A549 (cell line): ENCODE results near the gene AREL1. TPM values are rescaled to one million over a fixed set of nuclear protein-coding genes. Genes with fewer than 3 reads are reported as not detected.
A peak's percentile ranks its signal among the peaks of the same experiment; 100 is the strongest.

Source experiments
- ATAC-seq, 2 experiments: fragments of 200-7000 bp in 1 of 2; fragments of >200 bp in 1 of 2; cut with Nextera tagmentation in 1 of 2; cut with Tn5 transposase in 1 of 2; 3 replicates each; pipeline versions ENCODE4 v1.8.0 to v1.9.1; 2018 to 2020; ENCODE audit warnings: mild to moderate bottlenecking in 1 of 2, moderate library complexity in 1 of 2
- CTCF ChIA-PET: fragments of 300-600 bp; sonication (Branson Sonifier 250); formaldehyde crosslinking; extraction: SDS; loops from one replicate; lab custom pipeline; 2021; ENCODE audit warnings: antibody characterized with exemption, inconsistent platforms; lab: Yijun Ruan, JAX
- POLR2A ChIA-PET: fragments of 350-600 bp; formaldehyde crosslinking; extraction: SDS; loops from one replicate; lab custom pipeline; 2021; ENCODE audit warnings: antibody characterized with exemption, inconsistent platforms; lab: Yijun Ruan, JAX
- DNase-seq, 2 experiments: peaks; one replicate each; pipeline versions ENCODE4 v3.0.0 to v3.0.0-alpha.2; 2011 to 2016; ENCODE audit warnings: low read depth in 1 of 2, low spot score in 1 of 2
- FAIRE-seq: peaks from 2 replicates; lab custom pipeline; 2011; peaks lifted over from hg19 to GRCh38; lab: Jason Lieb, UNC
- H3K27ac ChIP-seq, 2 experiments: fragments of >200 bp; sonication (Bioruptor Twin); formaldehyde crosslinking; 3 replicates each; pipeline ENCODE4 v1.5.1; 2016 to 2017
- H3K4me1 ChIP-seq: fragments of >200 bp; sonication (Bioruptor Twin); formaldehyde crosslinking; 3 replicates; pipeline ENCODE4 v1.6.1; 2016
- H3K4me2 ChIP-seq: fragments of >200 bp; sonication (Bioruptor Twin); formaldehyde crosslinking; 3 replicates; pipeline ENCODE4 v1.6.1; 2016
- H3K4me3 ChIP-seq: fragments of >200 bp; sonication (Bioruptor Twin); formaldehyde crosslinking; 3 replicates; pipeline ENCODE4 v1.5.1; 2016
- H3K9me3 ChIP-seq: fragments of >200 bp; sonication (Bioruptor Twin); formaldehyde crosslinking; 3 replicates; pipeline ENCODE4 v1.6.1; 2016
- CHD2 ChIP-seq: fragments of 150-350 bp; IDR thresholded peaks from 2 replicates; pipeline ENCODE4 v1.6.1; 2014; ENCODE audit warnings: low read length; ENCODE audit not compliant: partially characterized antibody
- E2F6 ChIP-seq: IDR thresholded peaks from 2 replicates; pipeline ENCODE4 v1.6.1; 2012; ENCODE audit warnings: low read depth, borderline replicate concordance
- FOXS1 ChIP-seq: fragments of 250-450 bp; sonication (Bioruptor Pico); IDR thresholded peaks from 2 replicates; pipeline ENCODE4 v1.5.0; 2020; ENCODE audit warnings: mild to moderate bottlenecking, moderate library complexity
- HDAC2 ChIP-seq: fragments of 200-600 bp; sonication (generic); IDR thresholded peaks from 2 replicates; pipeline ENCODE4 v1.6.1; 2016
- HOXB5 ChIP-seq: fragments of 250-450 bp; sonication (Bioruptor Pico); IDR thresholded peaks from 2 replicates; pipeline ENCODE4 v1.5.0; 2020; ENCODE audit warnings: mild to moderate bottlenecking, moderate library complexity
- JUN ChIP-seq, 2 experiments: fragments of >200 bp; sonication (Bioruptor Twin); formaldehyde crosslinking; IDR thresholded peaks; 2 replicates in 1 of 2; 3 replicates in 1 of 2; pipeline ENCODE4 v1.6.1; 2016 to 2017
- PBX3 ChIP-seq: IDR thresholded peaks from 2 replicates; pipeline ENCODE4 v1.6.1; 2012
- PHF8 ChIP-seq: fragments of 200-600 bp; sonication (generic); IDR thresholded peaks from 2 replicates; pipeline ENCODE4 v1.6.1; 2016; ENCODE audit warnings: low read depth, mild to moderate bottlenecking, antibody characterized with exemption, moderate library complexity, borderline replicate concordance
- WGBS: methylation state at CpG from one replicate; pipeline ENCODE4 v1.1.6; 2017; ENCODE audit errors: missing lambda C conversion rate; 5-methylcytosine and 5-hydroxymethylcytosine counted together
- polyA plus RNA-seq, 4 experiments: library from polyadenylated mRNA; depleted of rRNA in 3 of 4; stranded (reverse); fragments of >200 nt; fragmentation: RNase III in 1 of 4; extraction: RNeasy Plus Mini Kit Qiagen cat#74134 plus additional on column Dnase treatment in 1 of 4; gene quantifications; 2 replicates in 3 of 4; 3 replicates in 1 of 4; pipeline ENCODE4 v1.2.3, GENCODE V29; 2011 to 2017
- small RNA-seq, 6 experiments: library from RNA; depleted of rRNA; stranded (forward); fragments of <200 nt; gene quantifications; one replicate each; pipeline ENCODE3, GENCODE V24; 2012

Gene AREL1
- polyA plus RNA-seq, 2 of the 4 experiments (the other 2 are of a cell fraction) = 27.5 to 48.6 TPM

GRCh38 chr14:74611650-74612349, 101.1 kb downstream of the AREL1 start, which contains the start of gene LTBP2:
Gene LTBP2 (minus strand): TSS chr14:74612237. CDS start chr14:74611944, 293 bp downstream.
- peak within 1 kb of the TSS; percentile 86 for H3K4me2 ChIP-seq
- peak within 1 kb of the TSS; percentile 89 to 96 for H3K27ac ChIP-seq
- FAIRE-seq (no peak), DNase-seq (no peak), ATAC-seq (peak in 1 of 2 experiments; percentile 12; a peak in 3 of 6 replicates)
- H3K4me3 ChIP-seq = peak within 1 kb of the TSS; percentile 66
- H3K4me1 ChIP-seq = peaks cover 48% of the 10 kb centered on the region
- ChIA-PET POLR2A (no interaction called here), CTCF (interaction anchor here (0.6 to 7.2 kb wide), 47 partner anchors 9 to 330 kb away, joined by 3 to 228 read pairs (median 5); partner anchors contain the start of gene YLPM1)
- H3K9me3 ChIP-seq = no peaks in the 10 kb centered on the region
- WGBS = 31% methylated on average over 25 of the region's 70 CpGs
- no peak for TF ChIP-seq PHF8
- TF ChIP-seq FOXS1 = no peak
- TF ChIP-seq PBX3 = no peak
- TF ChIP-seq JUN (IDR thresholded peaks at IDR 0.05) = no peak; a peak in 2 of 5 replicates
- no peak for TF ChIP-seq HDAC2
- no peak for TF ChIP-seq HOXB5 (CRISPR knock-in tag)
- TF ChIP-seq CHD2 = no peak
- TF ChIP-seq E2F6 = peak; percentile 69

Small RNA genes lying within 50 kb of the gene (small RNA-seq; reads per million reads assigned to genes)
- 0 reads per million in 6 experiments for gene RF00409

Other genes starting within 250 kb of the AREL1 start
- 97.7 and 124 TPM in 2 replicates for gene NPC2, start 219.8 kb downstream of the AREL1 start, polyA plus RNA-seq (2011; rRNA removed)
- gene NPC2, start 219.8 kb downstream of the AREL1 start, polyA plus RNA-seq (2017; fragmentation: RNase III; extraction: RNeasy Plus Mini Kit Qiagen cat#74134 plus additional on column Dnase treatment) = 345 to 465 TPM (median 457 TPM) in 3 replicates
- 38.8 and 49.3 TPM in 2 replicates for gene ISCA2, start 219.3 kb downstream of the AREL1 start, polyA plus RNA-seq (2011; rRNA removed)
- 41.3 to 48.8 TPM (median 45.8 TPM) in 3 replicates for gene ISCA2, start 219.3 kb downstream of the AREL1 start, polyA plus RNA-seq (2017; fragmentation: RNase III; extraction: RNeasy Plus Mini Kit Qiagen cat#74134 plus additional on column Dnase treatment)
- gene LTBP2, start 100.8 kb downstream of the AREL1 start, polyA plus RNA-seq (2011; rRNA removed) = 4.9 and 6.3 TPM in 2 replicates
- 9.9 to 17.1 TPM (median 14.4 TPM) in 3 replicates for gene LTBP2, start 100.8 kb downstream of the AREL1 start, polyA plus RNA-seq (2017; fragmentation: RNase III; extraction: RNeasy Plus Mini Kit Qiagen cat#74134 plus additional on column Dnase treatment)
- 96.1 and 97.2 TPM in 2 replicates for gene FCF1, start 64 bp upstream of the AREL1 start, polyA plus RNA-seq (2011; rRNA removed)
- gene FCF1, start 64 bp upstream of the AREL1 start, polyA plus RNA-seq (2017; fragmentation: RNase III; extraction: RNeasy Plus Mini Kit Qiagen cat#74134 plus additional on column Dnase treatment) = 80.1 to 93.7 TPM (median 86.3 TPM) in 3 replicates
- gene YLPM1, start 50.2 kb upstream of the AREL1 start, polyA plus RNA-seq (2011; rRNA removed) = 20.3 and 25.3 TPM in 2 replicates
- gene YLPM1, start 50.2 kb upstream of the AREL1 start, polyA plus RNA-seq (2017; fragmentation: RNase III; extraction: RNeasy Plus Mini Kit Qiagen cat#74134 plus additional on column Dnase treatment) = 37.8 to 39.1 TPM (median 37.9 TPM) in 3 replicates
- gene PROX2, start 163.1 kb upstream of the AREL1 start, polyA plus RNA-seq (2011; rRNA removed) = not detected in 2 replicates
- not detected in 3 replicates for gene PROX2, start 163.1 kb upstream of the AREL1 start, polyA plus RNA-seq (2017; fragmentation: RNase III; extraction: RNeasy Plus Mini Kit Qiagen cat#74134 plus additional on column Dnase treatment)
- gene DLST, start 168.8 kb upstream of the AREL1 start, polyA plus RNA-seq (2011; rRNA removed) = 129 and 137 TPM in 2 replicates
- gene DLST, start 168.8 kb upstream of the AREL1 start, polyA plus RNA-seq (2017; fragmentation: RNase III; extraction: RNeasy Plus Mini Kit Qiagen cat#74134 plus additional on column Dnase treatment) = 102 to 113 TPM (median 102 TPM) in 3 replicates
- gene RPS6KL1, start 210.2 kb upstream of the AREL1 start, polyA plus RNA-seq (2011; rRNA removed) = 0.32 and 0.40 TPM in 2 replicates
- 0.71 to 1.2 TPM (median 0.99 TPM) in 3 replicates for gene RPS6KL1, start 210.2 kb upstream of the AREL1 start, polyA plus RNA-seq (2017; fragmentation: RNase III; extraction: RNeasy Plus Mini Kit Qiagen cat#74134 plus additional on column Dnase treatment)
- 0.52 and 0.63 TPM in 2 replicates for gene PGF, start 242.5 kb upstream of the AREL1 start, polyA plus RNA-seq (2011; rRNA removed)
- gene PGF, start 242.5 kb upstream of the AREL1 start, polyA plus RNA-seq (2017; fragmentation: RNase III; extraction: RNeasy Plus Mini Kit Qiagen cat#74134 plus additional on column Dnase treatment) = 1.1 to 1.2 TPM (median 1.1 TPM) in 3 replicates